Gastrocnemius medialis (tissue), 4 donors: ENCODE data around the gene PRPF31. TPM values are rescaled to one million over a fixed set of nuclear protein-coding genes. Genes with fewer than 3 reads are reported as not detected.

Source experiments
- ATAC-seq, 2 donors: fragments of 150-250 bp; one replicate each; pipeline ENCODE4 v1.9.1; 2016
- DNase-seq, 2 donors: peaks; one replicate each; pipeline ENCODE4 v3.0.0-alpha.2; 2019
- H3K27ac ChIP-seq, 4 donors: fragments of 200-600 bp; sonication (generic); 1 replicate in 1 of 4; 2 replicates in 3 of 4; pipeline ENCODE4 v1.5.1; 2016 to 2018; ENCODE audit warnings: mild to moderate bottlenecking in 2 of 4, moderate library complexity in 1 of 4
- H3K27me3 ChIP-seq, 3 donors: fragments of 200-600 bp; sonication (generic) in 2 of 3; 1 replicate in 1 of 3; 2 replicates in 2 of 3; pipeline versions ENCODE4 v1.5.1 to v1.6.0; 2016 to 2019; ENCODE audit warnings: mild to moderate bottlenecking in 1 of 3, moderate library complexity in 1 of 3
- H3K36me3 ChIP-seq, 2 donors: fragments of 200-600 bp; sonication (generic) in 1 of 2; one replicate each; pipeline ENCODE4 v1.5.1; 2017 to 2018
- H3K4me1 ChIP-seq, 2 donors: fragments of 200-600 bp; sonication (generic) in 1 of 2; one replicate each; pipeline ENCODE4 v1.5.1; 2016 to 2017; ENCODE audit warnings: mild to moderate bottlenecking in 2 of 2
- H3K4me3 ChIP-seq, 4 donors: fragments of 200-600 bp; sonication (generic) in 3 of 4; 1 replicate in 1 of 4; 2 replicates in 3 of 4; pipeline ENCODE4 v1.5.1; 2016 to 2019; ENCODE audit warnings: mild to moderate bottlenecking in 2 of 4
- H3K9me3 ChIP-seq, 3 donors: fragments of 200-600 bp; sonication (generic) in 2 of 3; 1 replicate in 1 of 3; 2 replicates in 2 of 3; pipeline ENCODE4 v1.5.1; 2016 to 2019
- CTCF ChIP-seq, 5 experiments: fragments of 450-650 bp in 3 of 5; fragments of 200-600 bp in 2 of 5; sonication (generic) in 2 of 5; IDR thresholded peaks in 4 of 5; conservative IDR thresholded peaks in 1 of 5; 1 replicate in 4 of 5; 2 replicates in 1 of 5; pipeline ENCODE4 v1.5.1; 2016 to 2019; ENCODE audit warnings: antibody characterized with exemption in 5 of 5, mild to moderate bottlenecking in 3 of 5, moderate library complexity in 3 of 5
- POLR2A ChIP-seq, 2 donors: fragments of 450-650 bp; IDR thresholded peaks; one replicate each; pipeline ENCODE4 v1.6.1; 2017; ENCODE audit warnings: antibody characterized with exemption in 2 of 2, mild to moderate bottlenecking in 2 of 2, moderate library complexity in 2 of 2
- in situ Hi-C, 4 donors: fragments of 200-750 bp; cut with MboI; loops; one replicate each; pipeline versions ENCODE4 v1.15.0 to v1.8.0; 2017; ENCODE audit warnings: low sequenced_read_pairs in 4 of 4
- intact Hi-C: fragments of 100-400 bp; cut with DNase I; formaldehyde crosslinking; loops from one replicate; pipeline ENCODE4 v1.15.1; 2023; ENCODE audit warnings: low total_unique reads
- total RNA-seq, 4 donors: library from RNA; depleted of rRNA; stranded (reverse); fragments of >200 nt; gene quantifications; one replicate each; pipeline versions ENCODE4 v1.1.0 to v1.2.3, GENCODE V29; 2016

The PRPF31 gene
- total RNA-seq, 4 donors from 2014 or later = 26.6 to 39.4 (median 37.2) TPM

DNA sequence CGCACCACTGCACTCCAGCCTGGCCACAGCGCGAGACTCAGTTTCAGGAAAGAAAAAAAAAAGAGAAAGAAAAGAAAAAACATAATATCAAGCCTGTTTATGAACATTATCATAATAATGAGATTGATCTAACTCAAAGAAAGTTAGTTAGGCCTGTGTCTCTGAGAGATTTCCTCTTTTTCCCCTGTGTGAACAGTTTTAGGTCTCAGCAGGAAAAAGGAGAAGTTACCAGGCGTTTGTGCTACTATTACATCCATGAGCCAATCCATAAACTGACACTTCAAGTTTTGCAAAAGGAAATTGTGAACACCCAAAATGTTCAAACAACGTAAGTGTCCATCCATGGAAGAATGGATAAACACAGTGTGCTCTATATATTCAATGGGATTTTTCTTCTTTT is 38.2 kb upstream of the PRPF31 start:
- intact Hi-C loops = no loop called here
- in situ Hi-C loops = no loop called here
- TF ChIP-seq CTCF (IDR thresholded peaks at IDR 0.05 in 4 of 5, conservative IDR thresholded peaks at IDR 0.05 in 1 of 5) (no peak), POLR2A (IDR thresholded peaks at IDR 0.05) (no peak)
- H3K27me3 ChIP-seq = no peaks in the 10 kb centered on the region
- no peaks in the 10 kb centered on the region for H3K36me3 ChIP-seq
- H3K27ac ChIP-seq = no peak overlapping the region
- H3K4me3 ChIP-seq = no peak overlapping the region
- H3K9me3 ChIP-seq = no peaks in the 10 kb centered on the region
- DNase-seq (no peak), ATAC-seq (no peak)
- H3K4me1 ChIP-seq = no peaks in the 10 kb centered on the region

DNA sequence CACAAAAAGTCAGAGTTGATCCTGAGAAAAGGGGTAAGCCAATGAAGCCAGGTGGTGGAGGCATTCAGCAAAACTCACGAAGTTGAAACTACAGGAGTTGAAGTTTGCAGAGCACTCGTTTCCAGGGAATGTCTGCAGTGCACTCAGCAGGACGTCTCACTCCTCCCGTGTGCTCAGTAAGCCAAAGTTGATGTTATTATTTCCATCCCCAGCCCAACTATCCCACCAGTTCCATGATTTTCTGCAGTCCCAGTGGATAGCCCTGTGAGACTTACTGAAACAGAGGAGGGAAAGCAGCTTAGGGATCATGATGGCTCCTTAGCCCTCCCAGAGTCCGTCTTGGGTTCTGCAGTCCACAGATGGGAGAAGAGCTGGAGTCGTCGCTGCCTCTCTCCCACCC is 34.5 kb upstream of the PRPF31 start, which contains the start of gene TARM1:
TARM1 (minus strand) TSS at position 334 of the 400 bp plus-strand sequence; CDS start at position 309, 25 bp downstream.
- Histone ChIP-seq H3K9me3 (no peaks in the 10 kb centered on the region), H3K27me3 (no peaks in the 10 kb centered on the region), H3K4me1 (no peaks in the 10 kb centered on the region), H3K27ac (no peak within 1 kb of the TSS), H3K4me3 (no peak within 1 kb of the TSS), H3K36me3 (no peaks in the 10 kb centered on the region)
- DNase-seq (no peak), ATAC-seq (no peak)
- TF ChIP-seq CTCF (IDR thresholded peaks at IDR 0.05 in 4 of 5, conservative IDR thresholded peaks at IDR 0.05 in 1 of 5) (no peak), POLR2A (IDR thresholded peaks at IDR 0.05) (no peak)
- intact Hi-C loops = no loop called here
- in situ Hi-C loops = no loop called here

- intact Hi-C loops (no loop called here), in situ Hi-C loops (no loop called here)
- TF ChIP-seq POLR2A (IDR thresholded peaks at IDR 0.05) (no peak), CTCF (IDR thresholded peaks at IDR 0.05 in 4 of 5, conservative IDR thresholded peaks at IDR 0.05 in 1 of 5) (no peak)
- H3K4me1 ChIP-seq = no peaks in the 10 kb centered on the region
- peaks cover 0 to 3% (median 0%) of the 10 kb centered on the region in 3 donors for H3K27me3 ChIP-seq
- no peak overlapping the region for H3K4me3 ChIP-seq
- ATAC-seq (no peak), DNase-seq (no peak)
- H3K27ac ChIP-seq = no peak overlapping the region
- no peaks in the 10 kb centered on the region for H3K9me3 ChIP-seq
- no peaks in the 10 kb centered on the region for H3K36me3 ChIP-seq
Measured at GRCh38 chr19:54084410-54084809, 31.1 kb upstream of the PRPF31 start.

GRCh38 chr19:54094426-54095000 is 21.0 kb upstream of the PRPF31 start:
- in situ Hi-C loops (no loop called here), intact Hi-C loops (no loop called here)
- Histone ChIP-seq H3K9me3 (no peaks in the 10 kb centered on the region), H3K36me3 (no peaks in the 10 kb centered on the region), H3K4me1 (peaks cover 0 to 5% of the 10 kb centered on the region in 2 donors), H3K27me3 (peaks cover 0 to 41% (median 20%) of the 10 kb centered on the region in 3 donors), H3K27ac (no peak overlapping the region), H3K4me3 (no peak overlapping the region)
- DNase-seq (no peak), ATAC-seq (no peak)
- TF ChIP-seq CTCF (IDR thresholded peaks at IDR 0.05 in 4 of 5, conservative IDR thresholded peaks at IDR 0.05 in 1 of 5) = no peak
- TF ChIP-seq POLR2A (IDR thresholded peaks at IDR 0.05) = no peak
